Lung (tissue), 12 donors: ENCODE data around the gene ZFYVE28. TPM values are rescaled to one million over a fixed set of nuclear protein-coding genes. Genes with fewer than 3 reads are reported as not detected.

Source experiments
- ATAC-seq: fragments of 200-7000 bp; cut with Tn5 transposase; one replicate; pipeline ENCODE4 v1.9.1; 2020; ENCODE audit warnings: moderate number of reproducible peaks; ENCODE audit not compliant: insufficient read depth, low FRiP score
- DNase-seq, 3 donors: peaks; one replicate each; pipeline ENCODE4 v3.0.0-alpha.2; 2013 to 2017
- H3K27ac ChIP-seq, 2 donors: one replicate each; pipeline ENCODE4 v1.5.1; 2013; ENCODE audit warnings: mild to moderate bottlenecking in 2 of 2, moderate library complexity in 2 of 2, control low read depth in 1 of 2, inconsistent platforms in 1 of 2, low read depth in 1 of 2, low read length in 1 of 2
- H3K27me3 ChIP-seq, 3 donors: one replicate each; pipeline ENCODE4 v1.5.1; 2013; ENCODE audit warnings: low read length in 2 of 3; ENCODE audit not compliant: control insufficient read depth in 3 of 3, insufficient read depth in 3 of 3
- H3K36me3 ChIP-seq, 4 donors: one replicate each; pipeline ENCODE4 v1.5.1; 2013; ENCODE audit warnings: low read length in 4 of 4, mild to moderate bottlenecking in 1 of 4, moderate library complexity in 1 of 4; ENCODE audit not compliant: control insufficient read depth in 4 of 4, insufficient read depth in 4 of 4
- H3K4me1 ChIP-seq, 5 donors: one replicate each; pipeline ENCODE4 v1.5.1; 2013; ENCODE audit warnings: low read length in 5 of 5, mild to moderate bottlenecking in 2 of 5, moderate library complexity in 1 of 5; ENCODE audit not compliant: control insufficient read depth in 5 of 5, insufficient read depth in 5 of 5
- H3K4me3 ChIP-seq: one replicate; pipeline ENCODE4 v1.5.1; 2013; ENCODE audit warnings: mild to moderate bottlenecking, control low read depth, moderate library complexity
- H3K9ac ChIP-seq, 2 donors: one replicate each; pipeline ENCODE4 v1.5.1; 2013; ENCODE audit warnings: low read length in 2 of 2, control low read depth in 1 of 2; ENCODE audit not compliant: insufficient read depth in 1 of 2
- H3K9me3 ChIP-seq, 4 donors: one replicate each; pipeline ENCODE4 v1.5.1; 2013; ENCODE audit warnings: low read length in 3 of 4, mild to moderate bottlenecking in 1 of 4, moderate library complexity in 1 of 4; ENCODE audit not compliant: control insufficient read depth in 4 of 4, insufficient read depth in 3 of 4
- WGBS, 2 donors: extraction: QIAGEN DNeasy Blood & Tissue Kit; methylation state at CpG; one replicate each; pipeline ENCODE4 v1.1.7; 2013; 5-methylcytosine and 5-hydroxymethylcytosine counted together
- polyA plus RNA-seq, 2 donors: library from polyadenylated mRNA; stranded (reverse); fragments of 200-250 nt; gene quantifications; one replicate each; pipeline ENCODE4 v1.2.1, GENCODE V29; 2013
- total RNA-seq, 2 donors: library from RNA; depleted of rRNA in 1 of 2; stranded (reverse); fragments of >200 nt in 1 of 2; gene quantifications; one replicate each; pipeline ENCODE4 v1.2.1, GENCODE V29; 2014 to 2021
- TF ChIP-seq, protein P1 (sequence below): IDR thresholded peaks from 2 replicates; pipeline ENCODE4 v1.5.1; 2012; ENCODE audit warnings: mild to moderate bottlenecking; ENCODE audit errors: control extremely low read depth, extremely low read depth
- donor health status: control.
- donor health status: control.
- donor health status: Bipolar disorder and iron deficiency.
- donor health status: healthy.
- donor health status: DM: yes; HTN: yes; CAD: no.

Gene ZFYVE28
- total and polyA plus RNA-seq, 4 donors: 6.8 to 10.3 (median 7.6) TPM

DNA sequence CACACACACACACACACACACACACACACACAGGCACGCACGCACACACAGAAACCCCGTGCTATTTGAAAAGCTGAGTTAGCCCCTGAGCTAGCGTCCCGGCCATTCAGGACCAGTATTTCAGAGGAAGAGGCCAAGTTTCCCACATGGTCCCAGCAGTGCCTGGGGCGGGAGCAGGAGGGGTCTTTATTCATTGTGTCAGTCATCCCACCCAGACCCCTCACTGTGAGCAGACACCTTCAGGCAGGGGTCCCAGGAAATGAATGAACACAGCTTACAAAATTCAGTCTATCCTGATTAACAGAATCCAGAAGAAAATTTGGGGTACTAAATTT is 58.1 kb downstream of the ZFYVE28 start:
- WGBS, 2 donors: 90 to 94% methylated on average over 6 of the region's 6 CpGs
- Histone ChIP-seq H3K4me1 (peaks cover 0 to 12% (median 0%) of the 10 kb centered on the region in 5 donors), H3K9ac (no peak overlapping the region), H3K27ac (no peak overlapping the region), H3K27me3 (no peaks in the 10 kb centered on the region), H3K36me3 (no peaks in the 10 kb centered on the region), H3K9me3 (no peaks in the 10 kb centered on the region), H3K4me3 (no peak overlapping the region)
- TF ChIP-seq, protein P1, sequence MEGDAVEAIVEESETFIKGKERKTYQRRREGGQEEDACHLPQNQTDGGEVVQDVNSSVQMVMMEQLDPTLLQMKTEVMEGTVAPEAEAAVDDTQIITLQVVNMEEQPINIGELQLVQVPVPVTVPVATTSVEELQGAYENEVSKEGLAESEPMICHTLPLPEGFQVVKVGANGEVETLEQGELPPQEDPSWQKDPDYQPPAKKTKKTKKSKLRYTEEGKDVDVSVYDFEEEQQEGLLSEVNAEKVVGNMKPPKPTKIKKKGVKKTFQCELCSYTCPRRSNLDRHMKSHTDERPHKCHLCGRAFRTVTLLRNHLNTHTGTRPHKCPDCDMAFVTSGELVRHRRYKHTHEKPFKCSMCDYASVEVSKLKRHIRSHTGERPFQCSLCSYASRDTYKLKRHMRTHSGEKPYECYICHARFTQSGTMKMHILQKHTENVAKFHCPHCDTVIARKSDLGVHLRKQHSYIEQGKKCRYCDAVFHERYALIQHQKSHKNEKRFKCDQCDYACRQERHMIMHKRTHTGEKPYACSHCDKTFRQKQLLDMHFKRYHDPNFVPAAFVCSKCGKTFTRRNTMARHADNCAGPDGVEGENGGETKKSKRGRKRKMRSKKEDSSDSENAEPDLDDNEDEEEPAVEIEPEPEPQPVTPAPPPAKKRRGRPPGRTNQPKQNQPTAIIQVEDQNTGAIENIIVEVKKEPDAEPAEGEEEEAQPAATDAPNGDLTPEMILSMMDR: no peak
- ATAC-seq: no peak
- no peak for DNase-seq

DNA sequence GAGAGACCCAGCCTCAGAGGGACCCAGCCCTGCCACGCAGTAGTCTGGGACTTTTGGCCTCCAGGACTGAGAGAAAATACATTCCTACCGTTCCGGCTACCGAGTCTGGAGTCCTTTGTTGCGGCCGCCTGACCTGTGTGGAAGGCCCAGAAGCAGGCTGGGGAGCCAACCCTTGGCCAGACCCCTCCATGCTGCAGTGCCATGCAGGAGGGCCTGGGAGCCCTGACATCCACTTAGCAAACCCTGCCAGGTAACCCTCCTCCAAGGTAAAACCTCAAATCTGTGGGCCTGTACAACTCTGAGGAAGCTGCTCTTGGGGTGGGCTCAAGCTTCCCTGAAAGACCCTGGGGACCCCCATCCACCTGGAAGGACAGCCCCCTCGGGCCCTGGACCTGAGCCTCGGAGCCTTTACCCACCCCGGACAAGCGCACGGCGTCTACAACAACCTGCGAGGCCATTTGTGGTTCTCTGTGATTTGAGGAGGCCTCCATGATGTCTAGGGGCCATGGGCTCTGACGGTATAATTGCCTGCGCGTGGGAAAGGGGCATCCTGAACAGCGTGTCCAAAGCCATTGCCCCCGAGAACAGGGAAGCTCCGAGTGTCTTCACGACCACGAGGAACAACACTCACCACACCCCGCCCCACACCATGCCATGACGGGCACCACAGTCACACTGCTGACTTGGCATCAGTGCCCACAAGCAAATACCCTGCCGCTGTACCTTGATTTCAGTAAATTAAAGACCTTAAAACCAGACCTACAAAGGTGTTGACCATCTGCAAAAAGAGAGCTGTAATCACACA is 58.7 kb downstream of the ZFYVE28 start:
- Histone ChIP-seq H3K4me1 (peaks cover 0 to 11% (median 0%) of the 10 kb centered on the region in 5 donors), H3K36me3 (no peaks in the 10 kb centered on the region), H3K27me3 (no peaks in the 10 kb centered on the region), H3K9me3 (no peaks in the 10 kb centered on the region), H3K27ac (no peak overlapping the region), H3K9ac (no peak overlapping the region), H3K4me3 (no peak overlapping the region)
- WGBS, 2 donors: 93% methylated on average over 24 of the region's 24 CpGs
- ATAC-seq (no peak), DNase-seq (no peak)
- TF ChIP-seq, protein P1: no peak

DNA sequence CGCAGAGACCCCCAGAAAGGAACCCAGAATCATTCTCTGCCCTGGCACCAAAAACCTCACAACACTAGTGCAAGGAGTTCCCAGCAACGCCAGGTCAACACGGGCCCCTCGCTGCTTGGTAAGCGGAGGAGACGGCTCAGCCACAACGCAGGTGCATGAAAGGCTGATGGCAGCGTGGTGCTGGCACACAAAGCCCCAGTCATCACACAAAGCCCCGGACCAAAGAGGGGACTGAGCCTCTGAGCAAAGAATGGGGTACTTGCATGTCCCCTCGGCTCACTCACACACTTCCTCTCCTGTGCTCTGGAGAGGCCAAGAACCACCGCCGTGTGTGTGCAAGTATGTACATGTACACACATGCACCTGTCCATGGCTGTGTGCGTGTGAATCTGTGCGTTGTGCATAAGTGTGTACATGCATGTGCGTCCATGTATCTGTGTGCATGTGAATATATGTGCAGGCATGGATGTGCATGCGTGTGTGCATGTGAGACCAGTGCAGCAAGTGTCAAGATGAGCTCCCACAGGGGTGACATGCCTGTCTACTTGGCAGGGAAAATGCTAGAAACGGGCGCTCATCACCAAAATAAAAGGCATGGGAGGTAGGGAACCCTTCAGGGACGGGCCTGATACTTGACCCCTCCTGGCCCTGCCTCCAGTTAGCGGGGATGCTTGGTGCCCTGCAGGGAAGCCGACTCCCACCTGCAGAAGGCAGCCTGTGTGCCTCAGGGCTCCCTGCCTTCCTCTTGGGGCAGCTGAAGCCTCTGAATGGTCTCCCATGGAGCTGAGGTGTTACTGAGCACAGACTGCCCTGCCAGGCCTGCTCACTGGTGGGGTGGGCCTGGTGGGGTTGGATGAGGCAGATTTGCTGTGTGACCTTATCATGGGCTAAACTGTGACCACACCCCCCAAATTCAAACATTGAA is 60.4 kb downstream of the ZFYVE28 start:
- ATAC-seq: no peak
- no peaks in the 10 kb centered on the region for H3K27me3 ChIP-seq
- TF ChIP-seq, protein P1: no peak
- no peak overlapping the region for H3K27ac ChIP-seq
- no peaks in the 10 kb centered on the region for H3K9me3 ChIP-seq
- DNase-seq: no peak
- no peak overlapping the region for H3K4me3 ChIP-seq
- H3K9ac ChIP-seq: no peak overlapping the region
- H3K4me1 ChIP-seq: no peaks in the 10 kb centered on the region
- no peaks in the 10 kb centered on the region for H3K36me3 ChIP-seq
- WGBS, 2 donors: 88 to 89% methylated on average over 21 of the region's 21 CpGs
